Ovary (tissue), 3 donors: ENCODE measurements around the gene MAST2.

Experiments
- EP300 ChIP-seq: sonication (generic); formaldehyde crosslinking; IDR thresholded peaks from one replicate; pipeline ENCODE4 v1.6.1; 2017; ENCODE audit warnings: antibody characterized with exemption
- TF ChIP-seq, protein P1 (sequence below), 3 donors: fragments of 450-650 bp in 2 of 3; fragments of 200-600 bp in 1 of 3; IDR thresholded peaks; one replicate each; pipeline versions ENCODE4 v1.5.1 to v1.8.0; 2016 to 2022; ENCODE audit warnings: antibody characterized with exemption in 3 of 3, mild to moderate bottlenecking in 1 of 3
- donor health status: DM: no; HTN: no; CAD: no.

DNA sequence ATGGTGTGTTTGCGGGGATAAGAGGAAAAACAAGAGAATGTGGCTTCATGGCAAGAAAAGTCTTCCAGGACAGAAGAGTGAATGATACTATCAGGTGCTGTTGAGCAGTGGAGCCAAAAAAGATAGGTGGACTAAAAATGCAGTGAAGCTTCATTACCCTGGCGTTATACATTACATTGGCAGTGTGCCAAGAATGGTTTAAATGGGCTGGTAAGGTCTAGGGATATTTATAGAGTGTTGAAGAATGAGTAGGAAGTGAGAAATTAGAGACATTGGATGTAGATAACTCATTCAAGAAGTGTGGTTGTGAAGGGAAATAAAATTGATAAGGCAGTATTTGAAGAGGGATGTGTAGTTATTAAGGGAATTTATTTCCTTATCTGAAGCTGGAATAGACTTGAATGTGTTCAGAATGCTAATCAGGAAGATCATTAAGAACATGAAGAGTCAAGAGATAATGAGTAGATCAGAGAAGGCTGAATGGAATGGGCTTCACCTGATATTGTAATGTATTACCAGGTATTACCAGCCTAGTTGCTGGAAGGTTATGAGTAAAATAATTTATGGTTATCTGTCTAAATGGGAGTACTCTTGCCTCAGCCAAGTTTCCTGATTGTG, 72.7 kb downstream of the MAST2 start:
- TF ChIP-seq EP300 = no peak
- TF ChIP-seq, protein P1, sequence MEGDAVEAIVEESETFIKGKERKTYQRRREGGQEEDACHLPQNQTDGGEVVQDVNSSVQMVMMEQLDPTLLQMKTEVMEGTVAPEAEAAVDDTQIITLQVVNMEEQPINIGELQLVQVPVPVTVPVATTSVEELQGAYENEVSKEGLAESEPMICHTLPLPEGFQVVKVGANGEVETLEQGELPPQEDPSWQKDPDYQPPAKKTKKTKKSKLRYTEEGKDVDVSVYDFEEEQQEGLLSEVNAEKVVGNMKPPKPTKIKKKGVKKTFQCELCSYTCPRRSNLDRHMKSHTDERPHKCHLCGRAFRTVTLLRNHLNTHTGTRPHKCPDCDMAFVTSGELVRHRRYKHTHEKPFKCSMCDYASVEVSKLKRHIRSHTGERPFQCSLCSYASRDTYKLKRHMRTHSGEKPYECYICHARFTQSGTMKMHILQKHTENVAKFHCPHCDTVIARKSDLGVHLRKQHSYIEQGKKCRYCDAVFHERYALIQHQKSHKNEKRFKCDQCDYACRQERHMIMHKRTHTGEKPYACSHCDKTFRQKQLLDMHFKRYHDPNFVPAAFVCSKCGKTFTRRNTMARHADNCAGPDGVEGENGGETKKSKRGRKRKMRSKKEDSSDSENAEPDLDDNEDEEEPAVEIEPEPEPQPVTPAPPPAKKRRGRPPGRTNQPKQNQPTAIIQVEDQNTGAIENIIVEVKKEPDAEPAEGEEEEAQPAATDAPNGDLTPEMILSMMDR (IDR thresholded peaks at IDR 0.05) = no peak
